Activated T-cell treated with anti-CD3 and anti-CD28 coated beads, Interleukin-2, amount 50 U/mL, for 4 hours (primary cell): ENCODE results near the gene KANK3. TPM values are rescaled to one million over a fixed set of nuclear protein-coding genes. Genes with fewer than 3 reads are reported as not detected.
"Not testable (repeated sequence)": the region's sequence is repeated elsewhere in the genome, so short reads cannot be mapped to it uniquely, and the experiment has no call there.

Experiments used
- ATAC-seq, 2 donors: fragments of 200-7000 bp; cut with Tn5 transposase; one replicate each; pipeline ENCODE4 v1.10.0; 2021
- DNase-seq: peaks from one replicate; pipeline ENCODE4 v3.0.0-alpha.2; 2020
- H3K27me3 Mint-ChIP-seq: one replicate; pipeline ENCODE4 v1.8.0; 2021; ENCODE audit warnings: low read depth, mixed read lengths
- H3K36me3 Mint-ChIP-seq: one replicate; pipeline ENCODE4 v1.8.0; 2022; ENCODE audit warnings: mixed read lengths; ENCODE audit not compliant: insufficient read depth
- H3K4me1 Mint-ChIP-seq: one replicate; pipeline ENCODE4 v1.8.0; 2021; ENCODE audit warnings: low read depth, mixed read lengths
- H3K4me3 Mint-ChIP-seq: one replicate; pipeline ENCODE4 v1.8.0; 2021; ENCODE audit warnings: mild to moderate bottlenecking, moderate library complexity, mixed read lengths
- H3K9me3 Mint-ChIP-seq: one replicate; pipeline ENCODE4 v1.8.0; 2021; ENCODE audit warnings: mixed read lengths
- total RNA-seq, 3 donors: library from RNA; stranded (reverse); gene quantifications; one replicate each; pipeline ENCODE4 v1.2.1, GENCODE V29; 2021

The KANK3 gene
- total RNA-seq, 3 donors from 2014 or later, result 0.41 to 0.43 TPM; not detected in 1

- ATAC-seq, result no peak
- peaks cover 21% of the 10 kb centered on the region for H3K27me3 Mint-ChIP-seq
- peaks cover 6% of the 10 kb centered on the region for H3K4me1 Mint-ChIP-seq
- DNase-seq, result no peak
- H3K4me3 Mint-ChIP-seq, result no peak overlapping the region
- no peaks in the 10 kb centered on the region for H3K9me3 Mint-ChIP-seq
- no peaks in the 10 kb centered on the region for H3K36me3 Mint-ChIP-seq
These were observed 15.9 kb upstream of the KANK3 start for GRCh38 chr19:8358948-8359347.

- H3K36me3 Mint-ChIP-seq, result no peaks in the 10 kb centered on the region
These were observed 14.0 kb upstream of the KANK3 start for GRCh38 chr19:8357007-8357521.

GRCh38 chr19:8355631-8356402 is 12.8 kb upstream of the KANK3 start:
- DNase-seq (no peak), ATAC-seq (no peak)
- Mint-ChIP-seq H3K27me3 (peaks cover 18% of the 10 kb centered on the region), H3K4me1 (peaks cover 1% of the 10 kb centered on the region), H3K4me3 (no peak overlapping the region), H3K36me3 (no peaks in the 10 kb centered on the region), H3K9me3 (no peaks in the 10 kb centered on the region)

More at GRCh38 chr19:8357007-8357521, 14.0 kb upstream of the KANK3 start:
- DNase-seq (no peak), ATAC-seq (no peak)
- no peak overlapping the region for H3K4me3 Mint-ChIP-seq
- H3K4me1 Mint-ChIP-seq, result peaks cover 1% of the 10 kb centered on the region
- H3K27me3 Mint-ChIP-seq, result peaks cover 14% of the 10 kb centered on the region
- H3K9me3 Mint-ChIP-seq, result no peaks in the 10 kb centered on the region

- ATAC-seq, H3K36me3 Mint-ChIP-seq, H3K4me1 Mint-ChIP-seq, DNase-seq, H3K9me3 Mint-ChIP-seq, H3K4me3 Mint-ChIP-seq: not testable (repeated sequence)
- H3K27me3 Mint-ChIP-seq, result peaks cover 21% of the 10 kb centered on the region
These were observed 9.8 kb upstream of the KANK3 start for GRCh38 chr19:8352845-8353244.

DNA sequence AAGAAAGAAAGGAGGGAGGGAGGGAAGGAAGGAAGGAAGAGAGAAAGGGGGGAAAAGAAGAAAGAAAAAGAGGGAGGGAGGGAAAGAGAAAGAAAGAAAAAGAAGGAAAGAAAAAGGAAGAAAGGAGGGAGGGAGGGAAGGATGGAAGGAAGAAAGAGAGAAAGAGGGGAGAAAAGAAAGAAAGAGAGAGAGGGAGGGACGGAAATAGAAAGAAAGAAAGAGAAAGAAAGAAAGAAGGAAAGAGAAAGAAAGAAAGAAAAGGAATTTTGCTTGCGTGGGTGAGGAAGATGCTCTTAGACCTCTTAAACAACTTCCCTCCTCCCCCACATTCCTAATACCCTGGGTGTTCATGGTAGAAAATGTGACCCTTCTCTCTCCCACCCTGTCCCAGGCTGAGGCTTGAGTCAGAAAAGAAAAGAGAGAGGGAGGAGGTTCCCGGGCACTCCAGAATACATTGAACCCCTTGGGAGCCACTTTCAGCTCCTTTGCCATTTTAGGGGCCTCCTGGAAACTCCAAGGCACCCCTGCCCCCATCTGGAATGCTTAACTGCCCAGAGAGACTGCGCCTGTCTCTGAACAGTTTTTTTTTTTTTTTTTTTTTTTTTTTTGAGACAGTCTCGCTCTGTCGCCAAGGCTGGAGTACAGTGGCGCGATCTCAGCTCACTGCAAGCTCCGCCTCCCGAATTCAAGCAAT is 9.2 kb upstream of the KANK3 start:
- H3K4me3 Mint-ChIP-seq, result no peak overlapping the region
- H3K4me1 Mint-ChIP-seq, result peaks cover 1% of the 10 kb centered on the region
- H3K27me3 Mint-ChIP-seq, result peaks cover 21% of the 10 kb centered on the region
- H3K9me3 Mint-ChIP-seq, result no peaks in the 10 kb centered on the region
- no peak for ATAC-seq
- DNase-seq, result no peak
- H3K36me3 Mint-ChIP-seq, result no peaks in the 10 kb centered on the region

- H3K4me3 Mint-ChIP-seq, DNase-seq, H3K4me1 Mint-ChIP-seq, H3K36me3 Mint-ChIP-seq, H3K9me3 Mint-ChIP-seq, ATAC-seq: not testable (repeated sequence)
- peaks cover 23% of the 10 kb centered on the region for H3K27me3 Mint-ChIP-seq
These were observed 6.7 kb upstream of the KANK3 start for GRCh38 chr19:8349629-8350372.

DNA sequence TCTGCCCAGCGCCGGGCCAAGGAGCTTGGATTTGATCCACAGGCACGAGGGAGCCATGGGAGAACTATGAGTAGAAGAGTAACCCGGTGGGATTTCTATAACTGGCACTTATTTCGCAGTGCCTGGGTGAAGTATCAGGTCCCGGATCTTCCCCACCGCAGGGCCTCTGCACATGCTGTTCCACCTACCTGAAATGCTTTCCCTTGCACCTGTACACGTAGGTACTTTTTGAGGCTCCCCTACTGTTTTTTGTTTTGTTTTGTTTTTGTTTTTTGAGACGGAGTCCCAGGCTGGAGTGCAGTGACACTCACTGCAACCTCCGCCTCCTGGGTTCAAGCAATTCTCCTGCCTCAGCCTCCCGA is 402 bp upstream of the KANK3 start:
- Mint-ChIP-seq H3K4me1 (peaks cover 8% of the 10 kb centered on the region), H3K9me3 (no peaks in the 10 kb centered on the region), H3K4me3 (peak overlapping the region; percentile 74), H3K36me3 (no peaks in the 10 kb centered on the region), H3K27me3 (peaks cover 9% of the 10 kb centered on the region)
- ATAC-seq (peak in 1 of 2 donors; percentile 4), DNase-seq (no peak)

- Mint-ChIP-seq H3K4me3 (no peak overlapping the region), H3K9me3 (no peaks in the 10 kb centered on the region), H3K4me1 (peaks cover 8% of the 10 kb centered on the region), H3K27me3 (peaks cover 20% of the 10 kb centered on the region), H3K36me3 (no peaks in the 10 kb centered on the region)
- ATAC-seq (no peak), DNase-seq (no peak)
These were observed 762 bp downstream of the KANK3 start for GRCh38 chr19:8342316-8342683.

- H3K36me3 Mint-ChIP-seq, H3K9me3 Mint-ChIP-seq, H3K4me1 Mint-ChIP-seq, H3K4me3 Mint-ChIP-seq, ATAC-seq, DNase-seq: not testable (repeated sequence)
- H3K27me3 Mint-ChIP-seq, result peaks cover 24% of the 10 kb centered on the region
These were observed 1.6 kb downstream of the KANK3 start for GRCh38 chr19:8341504-8341903.

- H3K4me1 Mint-ChIP-seq, result peaks cover 11% of the 10 kb centered on the region
- DNase-seq, result no peak
These were observed 2.5 kb downstream of the KANK3 start for GRCh38 chr19:8340341-8341096.

DNA sequence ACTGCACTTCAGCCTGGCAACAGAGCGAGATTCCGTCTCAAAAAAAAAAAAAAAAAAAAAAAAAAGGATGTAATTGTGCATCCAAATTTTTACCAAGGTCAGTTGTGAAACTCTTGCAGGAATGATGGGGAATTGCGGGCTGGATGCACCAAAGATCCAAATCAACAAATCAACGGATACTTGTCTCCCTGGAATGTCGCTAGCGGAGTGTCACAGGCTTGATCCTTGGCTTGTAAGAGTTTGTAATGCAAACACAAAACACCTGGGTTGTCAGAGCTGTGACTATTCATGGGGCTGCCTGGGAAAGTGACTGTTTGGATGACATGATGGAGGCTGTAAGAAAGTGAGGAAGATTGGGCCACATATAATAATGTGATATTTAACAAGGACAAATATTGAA is 4.2 kb downstream of the KANK3 start:
- no peak for DNase-seq
- Mint-ChIP-seq H3K27me3 (peaks cover 36% of the 10 kb centered on the region), H3K4me3 (no peak overlapping the region), H3K4me1 (peaks cover 11% of the 10 kb centered on the region), H3K36me3 (no peaks in the 10 kb centered on the region), H3K9me3 (no peaks in the 10 kb centered on the region)
- no peak for ATAC-seq

More at GRCh38 chr19:8340341-8341096, 2.5 kb downstream of the KANK3 start:
- Mint-ChIP-seq H3K27me3 (peaks cover 31% of the 10 kb centered on the region), H3K4me3 (no peak overlapping the region), H3K9me3 (no peaks in the 10 kb centered on the region), H3K36me3 (no peaks in the 10 kb centered on the region)
- ATAC-seq, result no peak

- H3K4me1 Mint-ChIP-seq, result peaks cover 7% of the 10 kb centered on the region
- no peaks in the 10 kb centered on the region for H3K9me3 Mint-ChIP-seq
- no peak for ATAC-seq
- DNase-seq, result no peak
- H3K4me3 Mint-ChIP-seq, result no peak overlapping the region
- peaks cover 36% of the 10 kb centered on the region for H3K27me3 Mint-ChIP-seq
- no peaks in the 10 kb centered on the region for H3K36me3 Mint-ChIP-seq
These were observed 5.3 kb downstream of the KANK3 start for GRCh38 chr19:8337728-8338127.

GRCh38 chr19:8336660-8337059 is 6.4 kb downstream of the KANK3 start:
- H3K4me1 Mint-ChIP-seq, result peaks cover 7% of the 10 kb centered on the region
- no peaks in the 10 kb centered on the region for H3K36me3 Mint-ChIP-seq
- H3K4me3 Mint-ChIP-seq, result no peak overlapping the region
- H3K9me3 Mint-ChIP-seq, result no peaks in the 10 kb centered on the region
- DNase-seq (no peak), ATAC-seq (no peak)
- H3K27me3 Mint-ChIP-seq, result peaks cover 36% of the 10 kb centered on the region

- H3K36me3 Mint-ChIP-seq, result no peaks in the 10 kb centered on the region
- peaks cover 7% of the 10 kb centered on the region for H3K4me1 Mint-ChIP-seq
- H3K27me3 Mint-ChIP-seq, result peaks cover 36% of the 10 kb centered on the region
These were observed 6.9 kb downstream of the KANK3 start for GRCh38 chr19:8336072-8336569.

More at GRCh38 chr19:8336072-8336569, 6.9 kb downstream of the KANK3 start:
- peak overlapping the region; percentile 44 for H3K4me3 Mint-ChIP-seq
- ATAC-seq, result no peak
- DNase-seq, result no peak
- no peaks in the 10 kb centered on the region for H3K9me3 Mint-ChIP-seq
